HEK293 (cell line): Measurements from ENCODE around the gene ATXN7.

ENCODE experiments used
- CTCF ChIA-PET: fragments of 350-600 bp; formaldehyde crosslinking; extraction: SDS; loops from one replicate; lab custom pipeline; 2021; ENCODE audit warnings: antibody characterized with exemption; lab: Yijun Ruan, JAX
- POLR2A ChIA-PET: fragments of 300-600 bp; formaldehyde crosslinking; extraction: SDS; loops from one replicate; lab custom pipeline; 2020; ENCODE audit warnings: antibody characterized with exemption, inconsistent platforms; lab: Yijun Ruan, JAX
- H3K27ac ChIP-seq: fragments of 200-500 bp; sonication (Bioruptor generic); 2 replicates; pipeline ENCODE4 v1.5.1; 2014; ENCODE audit warnings: low read depth, low read length, control low read depth, inconsistent platforms; ENCODE audit errors: extremely low read depth
- H3K36me3 ChIP-seq, 2 experiments: fragments of 200-500 bp in 1 of 2; sonication (Bioruptor generic) in 1 of 2; 1 replicate in 1 of 2; 2 replicates in 1 of 2; pipeline ENCODE4 v1.5.1; 2014 to 2017; ENCODE audit warnings: inconsistent platforms in 2 of 2, low read length in 2 of 2; ENCODE audit not compliant: control insufficient read depth in 2 of 2, insufficient read depth in 1 of 2
- H3K4me1 ChIP-seq: fragments of 200-500 bp; sonication (Bioruptor generic); 2 replicates; pipeline ENCODE4 v1.5.1; 2014; ENCODE audit warnings: mild to moderate bottlenecking, low read length, inconsistent platforms; ENCODE audit not compliant: control insufficient read depth, insufficient read depth
- H3K4me3 ChIP-seq: 2 replicates; pipeline ENCODE4 v1.5.1; 2011; ENCODE audit warnings: low read depth, mild to moderate bottlenecking, control low read depth, low read length, moderate library complexity
- H3K9me3 ChIP-seq: fragments of 200-500 bp; sonication (Bioruptor generic); 2 replicates; pipeline ENCODE4 v1.5.1; 2014; ENCODE audit warnings: low read depth, low read length, inconsistent platforms; ENCODE audit not compliant: control insufficient read depth, insufficient read depth
- CTCF ChIP-seq: fragments of 450-650 bp; formaldehyde crosslinking; IDR thresholded peaks from 2 replicates; pipeline ENCODE4 v1.5.1; 2016; ENCODE audit warnings: missing biosample characterization, missing genetic modification characterization
- GLIS1 ChIP-seq: fragments of 450-650 bp; formaldehyde crosslinking; IDR thresholded peaks from 2 replicates; pipeline ENCODE4 v1.5.1; 2016; ENCODE audit warnings: missing biosample characterization, missing genetic modification characterization
- HOXA7 ChIP-seq: sonication (generic); formaldehyde crosslinking; IDR thresholded peaks from 2 replicates; pipeline ENCODE4 v1.8.1; 2022; ENCODE audit warnings: missing genetic modification reagents, borderline replicate concordance
- KLF9 ChIP-seq: fragments of 450-650 bp; formaldehyde crosslinking; IDR thresholded peaks from 2 replicates; pipeline ENCODE4 v1.5.1; 2016; ENCODE audit warnings: missing biosample characterization, missing genetic modification characterization, low read depth
- MZF1 ChIP-seq: fragments of 450-650 bp; formaldehyde crosslinking; IDR thresholded peaks from 2 replicates; pipeline ENCODE4 v1.5.1; 2017; ENCODE audit warnings: missing biosample characterization, missing genetic modification characterization, borderline replicate concordance
- REPIN1 ChIP-seq: fragments of 450-650 bp; formaldehyde crosslinking; IDR thresholded peaks from 2 replicates; pipeline ENCODE4 v1.5.1; 2017; ENCODE audit warnings: missing biosample characterization, missing genetic modification characterization, low read depth
- SALL2 ChIP-seq: fragments of 450-650 bp; formaldehyde crosslinking; IDR thresholded peaks from 2 replicates; pipeline ENCODE4 v1.5.0; 2017; ENCODE audit warnings: missing biosample characterization, mild to moderate bottlenecking, missing genetic modification characterization, borderline replicate concordance
- ZBTB49 ChIP-seq: fragments of 450-650 bp; formaldehyde crosslinking; IDR thresholded peaks from 2 replicates; pipeline ENCODE4 v1.5.1; 2016; ENCODE audit warnings: missing biosample characterization, missing genetic modification characterization, low read depth
- ZFP37 ChIP-seq: fragments of 450-650 bp; formaldehyde crosslinking; IDR thresholded peaks from 2 replicates; pipeline ENCODE4 v1.5.1; 2016; ENCODE audit warnings: missing biosample characterization, missing genetic modification characterization
- ZFP41 ChIP-seq: fragments of 450-650 bp; formaldehyde crosslinking; IDR thresholded peaks from 2 replicates; pipeline ENCODE4 v1.5.1; 2016; ENCODE audit warnings: missing biosample characterization, missing genetic modification characterization, borderline replicate concordance
- ZNF133 ChIP-seq: fragments of 450-650 bp; formaldehyde crosslinking; IDR thresholded peaks from 2 replicates; pipeline ENCODE4 v1.5.1; 2016; ENCODE audit warnings: missing biosample characterization, missing genetic modification characterization
- ZNF280D ChIP-seq: fragments of 450-650 bp; formaldehyde crosslinking; IDR thresholded peaks from 2 replicates; pipeline ENCODE4 v1.5.1; 2016; ENCODE audit warnings: missing biosample characterization, missing genetic modification characterization
- ZNF654 ChIP-seq: fragments of 450-650 bp; formaldehyde crosslinking; IDR thresholded peaks from 2 replicates; pipeline ENCODE4 v1.5.1; 2016; ENCODE audit warnings: low read depth, missing biosample characterization, missing genetic modification characterization
- ZNF768 ChIP-seq: fragments of 450-650 bp; formaldehyde crosslinking; IDR thresholded peaks from 2 replicates; pipeline ENCODE4 v1.5.1; 2018; ENCODE audit warnings: missing biosample characterization, mild to moderate bottlenecking, missing genetic modification characterization
- ZNF776 ChIP-seq: fragments of 450-650 bp; formaldehyde crosslinking; IDR thresholded peaks from 2 replicates; pipeline ENCODE4 v1.5.0; 2017; ENCODE audit warnings: missing biosample characterization, missing genetic modification characterization, borderline replicate concordance
- ZNF792 ChIP-seq: fragments of 450-650 bp; formaldehyde crosslinking; IDR thresholded peaks from 2 replicates; pipeline ENCODE4 v1.5.1; 2016; ENCODE audit warnings: missing biosample characterization, missing genetic modification characterization
- TF ChIP-seq, protein P1 (sequence below): fragments of 450-650 bp; formaldehyde crosslinking; conservative IDR thresholded peaks from 2 replicates; pipeline ENCODE4 v1.5.1; 2016; ENCODE audit warnings: low read depth, missing biosample characterization, missing genetic modification characterization

Gene ATXN7

GRCh38 chr3:63855333-63855940 lies 8.2 kb upstream of the ATXN7 start:
- POLR2A ChIA-PET, result no interaction called here
- no peaks in the 10 kb centered on the region for H3K4me1 ChIP-seq
- no peak overlapping the region for H3K4me3 ChIP-seq
- TF ChIP-seq GLIS1 (tag by site-specific recombination) (no peak), KLF9 (tag by site-specific recombination) (no peak), ZFP37 (tag by site-specific recombination) (no peak)
- CTCF ChIA-PET, result no interaction called here
- H3K27ac ChIP-seq, result no peak overlapping the region
- no peaks in the 10 kb centered on the region for H3K36me3 ChIP-seq
- H3K9me3 ChIP-seq, result no peaks in the 10 kb centered on the region

- H3K36me3 ChIP-seq, result no peaks in the 10 kb centered on the region
- TF ChIP-seq, protein P1, sequence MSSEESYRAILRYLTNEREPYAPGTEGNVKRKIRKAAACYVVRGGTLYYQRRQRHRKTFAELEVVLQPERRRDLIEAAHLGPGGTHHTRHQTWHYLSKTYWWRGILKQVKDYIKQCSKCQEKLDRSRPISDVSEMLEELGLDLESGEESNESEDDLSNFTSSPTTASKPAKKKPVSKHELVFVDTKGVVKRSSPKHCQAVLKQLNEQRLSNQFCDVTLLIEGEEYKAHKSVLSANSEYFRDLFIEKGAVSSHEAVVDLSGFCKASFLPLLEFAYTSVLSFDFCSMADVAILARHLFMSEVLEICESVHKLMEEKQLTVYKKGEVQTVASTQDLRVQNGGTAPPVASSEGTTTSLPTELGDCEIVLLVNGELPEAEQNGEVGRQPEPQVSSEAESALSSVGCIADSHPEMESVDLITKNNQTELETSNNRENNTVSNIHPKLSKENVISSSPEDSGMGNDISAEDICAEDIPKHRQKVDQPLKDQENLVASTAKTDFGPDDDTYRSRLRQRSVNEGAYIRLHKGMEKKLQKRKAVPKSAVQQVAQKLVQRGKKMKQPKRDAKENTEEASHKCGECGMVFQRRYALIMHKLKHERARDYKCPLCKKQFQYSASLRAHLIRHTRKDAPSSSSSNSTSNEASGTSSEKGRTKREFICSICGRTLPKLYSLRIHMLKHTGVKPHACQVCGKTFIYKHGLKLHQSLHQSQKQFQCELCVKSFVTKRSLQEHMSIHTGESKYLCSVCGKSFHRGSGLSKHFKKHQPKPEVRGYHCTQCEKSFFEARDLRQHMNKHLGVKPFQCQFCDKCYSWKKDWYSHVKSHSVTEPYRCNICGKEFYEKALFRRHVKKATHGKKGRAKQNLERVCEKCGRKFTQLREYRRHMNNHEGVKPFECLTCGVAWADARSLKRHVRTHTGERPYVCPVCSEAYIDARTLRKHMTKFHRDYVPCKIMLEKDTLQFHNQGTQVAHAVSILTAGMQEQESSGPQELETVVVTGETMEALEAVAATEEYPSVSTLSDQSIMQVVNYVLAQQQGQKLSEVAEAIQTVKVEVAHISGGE (tag by site-specific recombination), result no peak
- TF ChIP-seq ZNF654 (tag by site-specific recombination) (no peak), MZF1 (tag by site-specific recombination) (no peak), ZNF792 (tag by site-specific recombination) (no peak), HOXA7 (no peak), SALL2 (tag by site-specific recombination) (no peak), ZNF133 (no peak), ZNF776 (tag by site-specific recombination) (no peak), ZBTB49 (tag by site-specific recombination) (no peak)
- TF ChIP-seq, all 188 proteins: peak for 0
- no peaks in the 10 kb centered on the region for H3K9me3 ChIP-seq
- no peak overlapping the region for H3K4me3 ChIP-seq
- CTCF ChIA-PET, result no interaction called here
- H3K4me1 ChIP-seq, result no peaks in the 10 kb centered on the region
- H3K27ac ChIP-seq, result no peak overlapping the region
- POLR2A ChIA-PET, result no interaction called here
These were observed 6.4 kb upstream of the ATXN7 start for GRCh38 chr3:63857311-63857710.

GRCh38 chr3:63860776-63861175 lies 2.9 kb upstream of the ATXN7 start:
- Histone ChIP-seq H3K27ac (no peak overlapping the region), H3K9me3 (no peaks in the 10 kb centered on the region), H3K4me3 (no peak overlapping the region), H3K36me3 (no peaks in the 10 kb centered on the region), H3K4me1 (no peaks in the 10 kb centered on the region; the same call in 1 of the 2 replicates)
- CTCF ChIA-PET, result no interaction called here
- POLR2A ChIA-PET, result no interaction called here
- TF ChIP-seq ZFP41 (tag by site-specific recombination) (no peak), ZNF768 (tag by site-specific recombination) (no peak), ZNF280D (tag by site-specific recombination) (no peak), CTCF (tag by site-specific recombination) (no peak), REPIN1 (tag by site-specific recombination) (no peak)
